Stomach smooth muscle (tissue), 2 donors: ENCODE measurements around the gene PRSS56.

ENCODE experiments used
- H3K27ac ChIP-seq: one replicate; pipeline ENCODE4 v1.7.0; 2013; ENCODE audit warnings: mild to moderate bottlenecking, low read length, inconsistent platforms
- H3K27me3 ChIP-seq, 2 donors: one replicate each; pipeline ENCODE4 v1.7.0; 2013; ENCODE audit warnings: low read length in 2 of 2; ENCODE audit not compliant: insufficient read depth in 2 of 2, control insufficient read depth in 1 of 2
- H3K36me3 ChIP-seq, 2 donors: one replicate each; pipeline ENCODE4 v1.7.0; 2013; ENCODE audit warnings: low read length in 2 of 2; ENCODE audit not compliant: control insufficient read depth in 2 of 2, insufficient read depth in 2 of 2
- H3K4me1 ChIP-seq: one replicate; pipeline ENCODE4 v1.7.0; 2013; ENCODE audit warnings: low read length; ENCODE audit not compliant: control insufficient read depth, insufficient read depth
- H3K4me3 ChIP-seq, 2 donors: one replicate each; pipeline ENCODE4 v1.7.0; 2013; ENCODE audit warnings: low read length in 2 of 2
- H3K9ac ChIP-seq, 2 donors: one replicate each; pipeline ENCODE4 v1.7.0; 2013; ENCODE audit warnings: low read length in 2 of 2, mild to moderate bottlenecking in 1 of 2
- H3K9me3 ChIP-seq, 2 donors: one replicate each; pipeline ENCODE4 v1.7.0; 2013; ENCODE audit warnings: low read length in 2 of 2; ENCODE audit not compliant: control insufficient read depth in 2 of 2
- donor health status: healthy.
- donor health status: Pancreatic carcinoma.

The PRSS56 gene

GRCh38 chr2:232487385-232488096 is 32.6 kb upstream of the PRSS56 start, which contains the start of gene ECEL1:
Gene ECEL1, minus strand, starts transcription at chr2:232487834. Its CDS starts 1,181 bp downstream, at chr2:232486653.
- Histone ChIP-seq H3K27me3 (peaks cover 32 to 58% of the 10 kb centered on the region in 2 donors), H3K4me3 (no peak within 1 kb of the TSS), H3K4me1 (peaks cover 15% of the 10 kb centered on the region), H3K36me3 (no peaks in the 10 kb centered on the region), H3K27ac (no peak within 1 kb of the TSS), H3K9me3 (no peaks in the 10 kb centered on the region), H3K9ac (no peak within 1 kb of the TSS)

DNA sequence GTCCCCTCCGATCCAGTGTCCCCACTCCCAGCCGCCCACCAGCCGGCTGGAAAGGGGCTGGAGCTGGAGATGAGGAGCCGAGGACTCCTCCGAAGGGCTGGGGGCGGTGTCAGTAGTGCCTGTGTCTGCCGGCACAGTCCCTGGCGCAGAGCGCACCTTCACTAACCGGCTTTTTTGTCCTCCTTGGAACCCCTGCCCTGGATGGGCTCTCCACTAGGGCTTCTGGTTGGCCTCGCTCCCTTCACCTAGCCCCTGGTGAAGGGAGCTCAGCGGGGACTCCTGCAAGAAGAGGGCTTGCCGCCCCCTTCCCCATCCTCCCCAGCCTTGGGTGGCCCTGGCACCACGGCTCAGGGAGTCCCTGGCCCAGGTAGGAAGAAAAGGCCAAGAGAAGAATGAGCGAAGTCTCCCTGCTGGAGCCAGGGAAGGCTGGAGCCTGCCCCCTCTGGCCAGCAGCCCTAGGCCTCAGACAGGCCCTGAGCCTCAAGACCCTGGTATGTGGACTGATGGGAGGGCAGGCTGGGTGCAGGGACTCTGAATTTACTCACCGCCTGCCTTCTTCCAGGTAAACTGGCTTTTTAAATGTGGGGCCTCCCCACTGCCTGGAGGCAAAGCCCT is 32.0 kb upstream of the PRSS56 start:
- H3K9ac ChIP-seq = no peak overlapping the region
- H3K27me3 ChIP-seq = peaks cover 32 to 57% of the 10 kb centered on the region in 2 donors
- H3K4me3 ChIP-seq = no peak overlapping the region
- H3K4me1 ChIP-seq = peaks cover 15% of the 10 kb centered on the region
- H3K27ac ChIP-seq = no peak overlapping the region
- no peaks in the 10 kb centered on the region for H3K36me3 ChIP-seq
- H3K9me3 ChIP-seq = no peaks in the 10 kb centered on the region

DNA sequence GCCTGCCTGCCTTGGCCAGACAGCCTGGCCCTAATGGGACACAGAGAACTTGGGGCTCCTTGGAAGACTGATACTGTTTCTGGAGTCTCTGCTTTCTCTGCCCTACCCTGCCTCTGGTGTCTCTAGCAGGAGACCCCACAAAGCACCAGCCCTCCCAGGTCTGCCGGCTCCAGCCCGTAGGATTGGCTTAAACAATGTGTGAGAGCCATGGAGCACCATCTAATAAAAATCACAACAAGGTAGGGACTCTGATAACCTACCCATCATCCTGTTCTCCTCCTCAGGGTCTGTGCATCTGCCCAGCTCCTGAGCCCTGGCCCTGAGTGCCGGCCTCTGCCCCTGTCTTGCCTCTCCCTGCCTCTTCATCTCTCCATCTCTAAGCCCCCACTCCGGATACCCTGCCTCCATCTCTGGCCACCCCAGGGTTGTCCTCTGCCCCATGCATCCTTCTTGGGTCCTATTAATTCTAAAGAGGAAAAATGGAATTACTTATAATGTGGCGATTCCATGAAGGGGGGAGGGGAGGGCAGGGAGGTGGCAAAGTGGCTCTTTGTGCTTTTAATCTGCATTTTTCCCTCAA is 31.4 kb upstream of the PRSS56 start:
- Histone ChIP-seq H3K9me3 (no peaks in the 10 kb centered on the region), H3K9ac (no peak overlapping the region), H3K4me1 (peaks cover 15% of the 10 kb centered on the region), H3K4me3 (no peak overlapping the region), H3K27me3 (peaks cover 29 to 51% of the 10 kb centered on the region in 2 donors), H3K27ac (no peak overlapping the region), H3K36me3 (no peaks in the 10 kb centered on the region)

DNA sequence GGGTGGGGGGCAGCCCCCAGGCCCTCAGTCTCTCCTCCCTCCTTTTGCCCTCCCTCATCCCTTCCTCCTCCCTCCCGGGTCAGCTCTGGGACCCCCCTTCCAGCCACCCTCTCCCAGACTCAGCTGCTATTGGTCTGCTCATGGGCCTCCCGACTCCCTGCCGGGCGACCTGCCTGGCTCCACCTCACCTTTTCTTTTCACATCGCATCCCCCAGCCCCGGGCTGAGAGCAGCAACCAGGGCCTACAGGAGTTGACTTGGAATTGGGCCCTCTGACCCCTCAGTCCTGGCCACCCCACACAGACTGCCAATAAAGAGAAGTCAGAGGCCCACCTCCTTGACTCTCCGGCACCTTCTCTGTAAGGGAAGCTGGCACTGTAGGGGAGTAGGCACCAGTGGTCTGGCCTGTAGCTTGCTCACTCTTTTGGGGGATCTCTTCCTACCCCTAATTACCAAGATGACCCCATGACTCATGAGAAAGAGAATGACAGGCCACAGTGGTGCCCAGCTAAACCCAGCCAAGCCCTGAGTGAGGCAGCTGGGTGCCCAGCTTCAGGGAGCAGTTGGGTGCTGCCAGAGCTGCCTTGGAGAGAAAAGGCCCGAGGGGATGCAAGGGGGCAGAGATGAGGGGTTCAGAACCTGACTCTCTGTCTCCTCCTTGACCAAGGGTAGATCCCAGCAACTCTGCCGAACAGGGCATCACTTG is 30.5 kb upstream of the PRSS56 start:
- H3K27me3 ChIP-seq = peaks cover 22 to 42% of the 10 kb centered on the region in 2 donors
- no peak overlapping the region for H3K27ac ChIP-seq
- no peak overlapping the region for H3K4me3 ChIP-seq
- no peak overlapping the region for H3K9ac ChIP-seq
- no peaks in the 10 kb centered on the region for H3K9me3 ChIP-seq
- H3K4me1 ChIP-seq = peaks cover 15% of the 10 kb centered on the region
- no peaks in the 10 kb centered on the region for H3K36me3 ChIP-seq

DNA sequence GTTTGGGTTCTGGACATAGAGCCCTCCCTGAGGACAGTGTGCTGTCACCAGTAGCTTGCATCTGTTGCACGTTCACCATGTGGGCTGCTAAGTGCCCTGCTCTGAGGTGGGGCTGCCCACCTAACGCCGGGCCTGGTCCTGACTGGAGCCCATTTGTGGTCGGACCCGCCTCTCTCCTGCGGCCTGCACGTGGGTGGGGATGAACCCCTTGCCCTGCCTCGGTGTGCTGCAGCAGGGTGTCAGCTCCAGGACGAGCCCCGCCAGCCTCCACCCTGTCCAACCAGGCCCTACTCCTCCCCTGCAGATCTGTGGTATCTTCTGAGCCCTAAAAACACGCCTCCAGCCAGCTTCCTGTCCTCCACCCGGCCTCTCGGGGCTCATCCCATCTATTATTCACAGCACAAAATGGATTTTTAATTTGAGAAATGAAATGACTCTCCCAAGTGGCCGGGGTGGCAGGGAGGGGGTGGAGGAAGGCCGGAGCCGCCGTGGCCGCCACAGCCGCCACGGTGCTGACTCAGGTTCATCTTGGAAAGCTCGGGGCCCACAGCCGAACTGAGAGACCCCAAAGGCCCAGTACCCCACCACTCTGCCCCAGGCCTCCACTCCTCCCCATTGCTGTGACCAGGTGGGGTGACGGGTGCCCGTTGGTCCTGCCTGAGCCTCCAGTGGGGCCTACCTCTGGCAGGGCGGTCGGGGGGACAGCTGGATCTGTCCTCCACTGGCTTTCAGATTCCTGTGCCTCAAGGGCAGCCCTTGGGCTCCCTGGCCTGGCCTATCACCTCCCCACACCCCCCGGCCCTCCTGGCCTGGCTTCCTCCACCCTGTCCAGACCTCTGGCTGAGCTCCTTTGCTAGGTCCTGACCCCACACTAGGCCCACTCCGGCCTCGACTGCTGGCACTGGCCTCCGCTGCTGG is 29.7 kb upstream of the PRSS56 start:
- H3K4me1 ChIP-seq = peaks cover 11% of the 10 kb centered on the region
- H3K4me3 ChIP-seq = no peak overlapping the region
- no peak overlapping the region for H3K27ac ChIP-seq
- H3K9me3 ChIP-seq = no peaks in the 10 kb centered on the region
- no peaks in the 10 kb centered on the region for H3K36me3 ChIP-seq
- no peak overlapping the region for H3K9ac ChIP-seq
- peaks cover 14 to 34% of the 10 kb centered on the region in 2 donors for H3K27me3 ChIP-seq

- H3K9ac ChIP-seq = no peak overlapping the region
- no peaks in the 10 kb centered on the region for H3K9me3 ChIP-seq
- H3K27me3 ChIP-seq = peaks cover 14 to 26% of the 10 kb centered on the region in 2 donors
- H3K4me1 ChIP-seq = peaks cover 11% of the 10 kb centered on the region
- no peak overlapping the region for H3K27ac ChIP-seq
- H3K36me3 ChIP-seq = no peaks in the 10 kb centered on the region
- no peak overlapping the region for H3K4me3 ChIP-seq
These were observed 28.9 kb upstream of the PRSS56 start for GRCh38 chr2:232491139-232491780.

DNA sequence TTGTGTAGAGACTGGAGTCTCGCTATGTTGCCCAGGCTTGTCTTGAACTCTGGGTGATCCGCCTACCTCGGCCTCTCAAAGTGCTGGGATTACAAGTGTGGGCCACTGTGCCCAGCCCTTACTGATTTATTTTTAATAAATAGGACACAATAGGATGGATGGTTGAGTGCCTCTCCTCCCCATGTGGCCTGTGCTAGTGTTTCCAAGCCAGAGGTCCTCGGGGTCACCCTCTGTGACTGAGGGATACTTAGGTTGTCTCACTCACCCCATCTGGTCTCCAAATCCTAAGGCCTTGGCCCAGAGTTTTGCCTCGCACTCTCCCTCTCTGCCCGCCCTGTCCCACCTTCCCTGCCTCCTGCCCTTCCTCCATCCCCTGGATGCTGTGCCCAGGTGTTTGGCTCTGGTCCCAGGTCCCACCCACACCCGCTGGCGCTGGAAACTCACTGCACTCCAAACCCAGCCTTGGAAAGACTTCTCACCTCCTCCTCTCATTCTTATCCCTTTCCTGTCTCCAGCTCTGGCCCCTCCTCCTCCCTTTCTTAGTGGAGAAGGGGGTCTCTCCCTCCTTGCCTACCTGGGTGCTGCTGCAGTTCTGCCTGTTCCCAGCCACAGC is 27.8 kb upstream of the PRSS56 start:
- Histone ChIP-seq H3K27ac (no peak overlapping the region), H3K4me3 (no peak overlapping the region), H3K4me1 (peaks cover 3% of the 10 kb centered on the region), H3K27me3 (peaks cover 14 to 16% of the 10 kb centered on the region in 2 donors), H3K9ac (no peak overlapping the region), H3K9me3 (no peaks in the 10 kb centered on the region), H3K36me3 (no peaks in the 10 kb centered on the region)

DNA sequence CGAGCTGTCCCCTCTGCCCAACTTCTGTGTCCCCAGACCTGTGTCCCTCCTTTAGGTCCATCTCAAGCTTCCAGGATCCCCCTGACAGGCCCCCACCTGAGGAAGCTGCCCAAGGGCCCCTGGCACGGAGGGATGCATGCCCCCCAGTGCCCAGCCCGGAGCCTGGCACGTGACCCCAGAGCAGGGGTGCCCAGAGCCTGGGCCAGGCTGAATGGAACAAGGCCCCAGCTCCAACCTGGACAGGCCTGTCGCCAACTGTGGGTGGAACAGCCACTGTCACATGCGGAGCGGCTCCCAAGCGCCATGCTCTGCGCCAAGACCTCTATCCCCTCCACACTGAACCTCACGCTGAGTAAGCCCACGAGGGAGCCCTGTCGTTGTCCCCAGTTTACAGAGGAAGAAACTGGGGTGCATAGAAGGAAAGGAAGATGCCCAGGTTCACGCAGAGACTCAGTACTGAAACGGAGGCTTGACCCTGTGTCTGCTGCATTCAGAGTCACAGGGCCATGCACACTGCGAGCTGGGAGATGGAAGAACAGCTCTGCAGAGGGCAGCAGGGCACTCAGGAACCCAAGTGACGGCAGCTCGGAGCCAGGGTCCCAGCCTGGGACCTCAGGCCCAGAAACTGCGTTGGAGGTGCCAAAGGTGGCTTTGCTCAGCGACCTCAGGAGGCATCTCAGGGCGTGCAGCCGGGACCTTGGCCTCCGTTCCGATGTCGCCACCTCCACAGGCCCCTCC is 27.1 kb upstream of the PRSS56 start:
- H3K9ac ChIP-seq = no peak overlapping the region
- H3K9me3 ChIP-seq = no peaks in the 10 kb centered on the region
- H3K27ac ChIP-seq = no peak overlapping the region
- H3K27me3 ChIP-seq = peaks cover 12 to 15% of the 10 kb centered on the region in 2 donors
- no peaks in the 10 kb centered on the region for H3K4me1 ChIP-seq
- no peak overlapping the region for H3K4me3 ChIP-seq
- no peaks in the 10 kb centered on the region for H3K36me3 ChIP-seq
